Trophoblast cell (in vitro differentiated cells and primary cell): ENCODE data around the gene CFAP97D1.

Source experiments
- DNase-seq, 2 donors: peaks; one replicate each; pipeline ENCODE4 v3.0.0-alpha.2; 2016
- H2AFZ ChIP-seq: 2 replicates; pipeline ENCODE4 v1.6.1; 2013; ENCODE audit warnings: low read length, moderate library complexity, mild to moderate bottlenecking; ENCODE audit not compliant: insufficient read depth, poor library complexity
- H2AK5ac ChIP-seq: 2 replicates; pipeline ENCODE4 v1.6.1; 2013; ENCODE audit warnings: mild to moderate bottlenecking, low read length
- H2BK120ac ChIP-seq: 2 replicates; pipeline ENCODE4 v1.6.1; 2013; ENCODE audit warnings: low read length, mild to moderate bottlenecking, moderate library complexity; ENCODE audit not compliant: insufficient read depth, poor library complexity
- H2BK12ac ChIP-seq: 2 replicates; pipeline ENCODE4 v1.6.1; 2013; ENCODE audit warnings: mild to moderate bottlenecking, low read length, moderate library complexity
- H2BK5ac ChIP-seq: 2 replicates; pipeline ENCODE4 v1.6.1; 2013; ENCODE audit warnings: low read length, low read depth, moderate library complexity, mild to moderate bottlenecking; ENCODE audit not compliant: poor library complexity
- H3K14ac ChIP-seq: 2 replicates; pipeline ENCODE4 v1.6.1; 2013; ENCODE audit warnings: mild to moderate bottlenecking, low read length
- H3K18ac ChIP-seq: 2 replicates; pipeline ENCODE4 v1.6.1; 2013; ENCODE audit warnings: mild to moderate bottlenecking, low read length
- H3K23ac ChIP-seq: 2 replicates; pipeline ENCODE4 v1.6.1; 2013; ENCODE audit warnings: low read length
- H3K27ac ChIP-seq: 2 replicates; pipeline ENCODE4 v1.5.1; 2013; ENCODE audit warnings: low read depth, mild to moderate bottlenecking, inconsistent platforms, low read length, moderate library complexity
- H3K27me3 ChIP-seq: 2 replicates; pipeline ENCODE4 v1.6.1; 2013; ENCODE audit warnings: inconsistent platforms, mild to moderate bottlenecking, low read length, moderate library complexity; ENCODE audit not compliant: insufficient read depth
- H3K36me3 ChIP-seq, 2 experiments: 1 replicate in 1 of 2; 2 replicates in 1 of 2; pipeline ENCODE4 v1.6.1; 2013; ENCODE audit warnings: low read length in 2 of 2, mild to moderate bottlenecking in 2 of 2, moderate library complexity in 1 of 2; ENCODE audit not compliant: insufficient read depth in 2 of 2, control insufficient read depth in 1 of 2
- H3K4ac ChIP-seq: 2 replicates; pipeline ENCODE4 v1.6.1; 2013; ENCODE audit warnings: low read depth, mild to moderate bottlenecking, low read length, moderate library complexity
- H3K4me1 ChIP-seq, 2 experiments: 1 replicate in 1 of 2; 2 replicates in 1 of 2; pipeline ENCODE4 v1.6.1; 2013; ENCODE audit warnings: low read length in 2 of 2, mild to moderate bottlenecking in 2 of 2, moderate library complexity in 1 of 2; ENCODE audit not compliant: insufficient read depth in 2 of 2, control insufficient read depth in 1 of 2
- H3K4me2 ChIP-seq: 2 replicates; pipeline ENCODE4 v1.6.1; 2013; ENCODE audit warnings: inconsistent platforms, mild to moderate bottlenecking, low read length, moderate library complexity
- H3K4me3 ChIP-seq: 2 replicates; pipeline ENCODE4 v1.5.1; 2013; ENCODE audit warnings: mild to moderate bottlenecking, low read depth, low read length, inconsistent platforms
- H3K79me1 ChIP-seq: one replicate; pipeline ENCODE4 v1.6.1; 2013; ENCODE audit warnings: low read length
- H3K79me2 ChIP-seq: 2 replicates; pipeline ENCODE4 v1.6.1; 2013; ENCODE audit warnings: low read length, mild to moderate bottlenecking; ENCODE audit not compliant: control insufficient read depth, insufficient read depth, poor library complexity
- H3K9ac ChIP-seq: 2 replicates; pipeline ENCODE4 v1.6.1; 2013; ENCODE audit warnings: mild to moderate bottlenecking, low read length
- H3K9me3 ChIP-seq: 2 replicates; pipeline ENCODE4 v1.6.1; 2013; ENCODE audit warnings: low read depth, mild to moderate bottlenecking, control low read depth, inconsistent platforms, low read length; ENCODE audit not compliant: insufficient read depth
- H4K12ac ChIP-seq: 2 replicates; pipeline ENCODE4 v1.6.1; 2013; ENCODE audit warnings: low read depth, mild to moderate bottlenecking, low read length, moderate library complexity
- H4K8ac ChIP-seq: 2 replicates; pipeline ENCODE4 v1.6.1; 2013; ENCODE audit warnings: low read depth, mild to moderate bottlenecking, low read length, moderate library complexity
- H4K91ac ChIP-seq: one replicate; pipeline ENCODE4 v1.6.1; 2013; ENCODE audit warnings: low read depth, mild to moderate bottlenecking, low read length, moderate library complexity
- WGBS: extraction: QIAGEN DNeasy Blood & Tissue Kit; methylation state at CpG from one replicate; pipeline ENCODE4 v1.1.7; 2013; ENCODE audit warnings: missing lambda C conversion rate; ENCODE audit not compliant: insufficient read length, insufficient coverage; ENCODE audit errors: extremely low coverage; 5-methylcytosine and 5-hydroxymethylcytosine counted together

Gene CFAP97D1

GRCh38 chr17:43800736-43801135 is 20.5 kb downstream of the CFAP97D1 start:
- no peak for DNase-seq
- Histone ChIP-seq H3K9me3 (no peaks in the 10 kb centered on the region), H3K4me2 (no peak overlapping the region), H3K27me3 (no peaks in the 10 kb centered on the region), H3K4me1 (peaks cover 0 to 2% of the 10 kb centered on the region in 2 experiments), H3K14ac (no peak overlapping the region), H3K4me3 (no peak overlapping the region), H2AFZ (no peak overlapping the region), H2AK5ac (no peak overlapping the region), H3K79me1 (no peaks in the 10 kb centered on the region), H2BK12ac (no peak overlapping the region), H3K27ac (no peak overlapping the region), H2BK120ac (no peak overlapping the region), H3K9ac (no peak overlapping the region), H2BK5ac (no peak overlapping the region), H4K91ac (no peak overlapping the region), H4K12ac (no peak overlapping the region), H4K8ac (no peak overlapping the region), H3K23ac (no peak overlapping the region), H3K36me3 (no peaks in the 10 kb centered on the region), H3K18ac (no peak overlapping the region), H3K79me2 (no peaks in the 10 kb centered on the region), H3K4ac (no peak overlapping the region)
- WGBS = no CpG with 5 or more reads among the region's 3 CpGs

- Histone ChIP-seq H3K23ac (no peak overlapping the region), H3K36me3 (no peaks in the 10 kb centered on the region), H3K4ac (no peak overlapping the region), H4K8ac (no peak overlapping the region), H3K9ac (no peak overlapping the region), H2AK5ac (no peak overlapping the region), H3K27ac (no peak overlapping the region), H3K27me3 (no peaks in the 10 kb centered on the region), H3K4me2 (no peak overlapping the region), H3K79me1 (no peaks in the 10 kb centered on the region), H3K79me2 (no peaks in the 10 kb centered on the region), H2BK5ac (no peak overlapping the region), H3K14ac (no peak overlapping the region), H3K18ac (no peak overlapping the region), H2AFZ (no peak overlapping the region), H4K12ac (no peak overlapping the region), H4K91ac (no peak overlapping the region), H3K4me3 (no peak overlapping the region), H2BK120ac (no peak overlapping the region), H3K4me1 (peaks cover 0 to 2% of the 10 kb centered on the region in 2 experiments), H3K9me3 (no peaks in the 10 kb centered on the region), H2BK12ac (no peak overlapping the region)
- no CpG with 5 or more reads among the region's 3 CpGs for WGBS
- no peak for DNase-seq
These were observed 21.6 kb downstream of the CFAP97D1 start for GRCh38 chr17:43801844-43802243.

GRCh38 chr17:43803758-43804157 is 23.5 kb downstream of the CFAP97D1 start:
- Histone ChIP-seq H2AK5ac (no peak overlapping the region), H3K4me2 (no peak overlapping the region), H3K79me2 (no peaks in the 10 kb centered on the region), H3K23ac (no peak overlapping the region), H4K91ac (no peak overlapping the region), H4K8ac (no peak overlapping the region), H4K12ac (no peak overlapping the region), H2BK120ac (no peak overlapping the region), H2BK12ac (no peak overlapping the region), H3K9me3 (no peaks in the 10 kb centered on the region), H3K36me3 (no peaks in the 10 kb centered on the region), H3K4me3 (no peak overlapping the region), H3K18ac (no peak overlapping the region), H3K79me1 (no peaks in the 10 kb centered on the region), H3K4me1 (peaks cover 0 to 2% of the 10 kb centered on the region in 2 experiments), H2AFZ (no peak overlapping the region), H3K9ac (peak overlapping the region; percentile 4), H3K27ac (no peak overlapping the region), H3K14ac (no peak overlapping the region), H3K27me3 (no peaks in the 10 kb centered on the region), H2BK5ac (no peak overlapping the region), H3K4ac (no peak overlapping the region)
- WGBS = no CpG with 5 or more reads among the region's 4 CpGs
- DNase-seq = no peak

GRCh38 chr17:43805117-43805516 is 24.9 kb downstream of the CFAP97D1 start:
- Histone ChIP-seq H3K4me3 (no peak overlapping the region), H3K79me2 (no peaks in the 10 kb centered on the region), H4K12ac (no peak overlapping the region), H3K4ac (no peak overlapping the region), H2BK120ac (no peak overlapping the region), H3K27me3 (no peaks in the 10 kb centered on the region), H3K4me1 (peaks cover 0 to 2% of the 10 kb centered on the region in 2 experiments), H2BK12ac (no peak overlapping the region), H3K14ac (no peak overlapping the region), H3K79me1 (no peaks in the 10 kb centered on the region), H3K23ac (no peak overlapping the region), H2AK5ac (no peak overlapping the region), H3K36me3 (no peaks in the 10 kb centered on the region), H3K18ac (no peak overlapping the region), H2BK5ac (no peak overlapping the region), H3K9me3 (no peaks in the 10 kb centered on the region), H2AFZ (no peak overlapping the region), H4K91ac (no peak overlapping the region), H3K9ac (no peak overlapping the region), H4K8ac (no peak overlapping the region), H3K27ac (no peak overlapping the region), H3K4me2 (no peak overlapping the region)
- DNase-seq = no peak
